Measurements from ENCODE around the gene MALT1.
"Not testable (repeated sequence)": the region's sequence is repeated elsewhere in the genome, so short reads cannot be mapped to it uniquely, and the experiment has no call there.

The MALT1 gene

DNA sequence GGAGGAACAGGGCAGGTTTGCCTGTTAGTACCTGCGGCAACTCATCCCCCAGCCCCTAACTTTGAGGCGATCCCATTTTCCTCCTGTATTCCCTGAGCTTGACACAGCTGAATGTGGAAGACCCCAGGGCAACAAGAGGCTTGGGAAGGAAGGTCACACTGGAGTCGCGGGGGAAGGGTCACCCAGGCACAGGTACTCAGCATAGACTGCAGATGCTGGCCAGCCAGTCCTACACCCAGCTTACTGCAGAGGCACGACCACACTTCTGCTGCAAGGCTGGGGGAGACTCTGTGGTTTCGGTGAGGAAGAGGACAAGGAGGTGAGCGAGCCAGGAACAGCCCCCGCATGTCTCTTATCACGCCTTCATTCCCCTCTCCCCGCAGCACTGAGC, 91.5 kb downstream of the MALT1 start:
- no peak for DNase-seq (ENCODE audit: low read depth, low spot score)
- H3K27ac ChIP-seq, result no peak overlapping the region

DNA sequence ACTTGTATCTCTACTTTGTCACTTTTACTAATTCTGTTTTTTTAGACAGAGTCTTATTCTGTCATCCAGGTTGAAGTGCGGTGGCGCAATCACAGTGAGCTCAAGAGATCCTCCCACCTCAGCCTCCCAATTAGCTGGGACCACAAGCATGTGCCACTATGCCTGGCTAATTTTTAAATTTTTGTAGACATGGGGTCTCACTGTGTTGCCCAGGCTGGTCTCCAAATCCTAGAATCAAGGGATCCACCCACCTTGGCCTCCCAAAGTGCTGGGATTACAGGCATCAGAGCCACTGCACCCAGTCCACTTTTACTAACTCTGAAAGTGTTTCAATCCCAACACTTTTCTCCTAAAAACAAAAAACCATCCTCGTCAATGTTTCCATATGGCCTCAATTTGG, 94.9 kb downstream of the MALT1 start:
- no peak overlapping the region for H3K27ac ChIP-seq
- no peak for DNase-seq (ENCODE audit: low read depth, low spot score)

DNA sequence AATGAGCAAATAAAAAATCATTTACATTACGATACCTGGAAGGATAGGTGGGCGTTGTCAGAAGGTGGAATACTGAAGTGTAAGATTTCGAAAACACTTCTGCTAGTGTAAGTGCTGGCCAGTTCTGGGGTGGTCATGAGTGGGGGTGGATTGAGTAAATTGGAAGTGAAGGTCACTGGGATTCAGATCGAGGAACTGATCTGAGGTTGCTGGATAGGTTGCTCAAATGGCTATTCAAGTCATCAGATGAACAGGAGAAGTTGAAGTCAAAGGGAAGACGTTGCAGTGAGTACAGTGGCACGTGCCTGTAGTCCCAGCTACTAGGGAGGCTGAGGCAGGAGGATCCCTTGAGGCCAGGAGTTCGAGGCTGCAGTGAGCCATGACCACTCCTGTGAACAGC, 95.7 kb downstream of the MALT1 start:
- no peak for DNase-seq (ENCODE audit: low read depth, low spot score)
- H3K27ac ChIP-seq, result no peak overlapping the region

DNA sequence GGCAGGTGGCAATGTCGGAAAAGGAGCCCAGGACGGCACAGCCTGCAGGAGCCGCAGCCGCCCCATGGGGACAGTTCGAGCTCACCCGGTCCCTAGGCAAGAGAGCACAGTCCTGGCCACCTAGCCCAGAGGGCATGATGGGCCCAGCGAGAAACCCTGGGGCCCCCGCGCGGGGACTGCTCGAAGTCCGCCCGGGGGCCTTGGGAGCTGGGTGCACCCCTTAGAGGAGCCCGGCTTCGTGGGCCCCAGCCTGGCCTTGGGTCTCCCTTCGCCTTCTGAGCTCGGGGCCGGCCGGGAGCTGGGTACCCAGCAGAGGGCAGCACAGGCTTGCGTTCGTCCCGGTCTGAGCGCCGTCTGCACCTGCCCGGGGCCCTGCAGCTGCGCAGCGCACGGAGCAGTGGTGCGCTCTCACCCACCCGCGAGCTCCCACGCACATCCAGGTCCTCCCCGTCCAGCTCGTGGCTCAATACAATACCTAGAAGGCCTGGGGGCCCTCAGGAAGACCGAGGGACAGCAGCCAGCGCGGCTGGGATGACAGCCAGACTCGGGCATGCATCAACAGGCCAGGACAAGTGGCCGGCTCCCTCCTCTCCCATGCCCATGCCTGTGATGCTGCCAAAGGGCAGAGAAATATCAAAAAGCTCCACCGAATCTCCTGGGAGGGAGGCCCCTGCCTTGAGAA, 97.2 kb downstream of the MALT1 start:
- peak overlapping the region; percentile 44 for H3K27ac ChIP-seq
- DNase-seq (ENCODE audit: low read depth, low spot score), result peak; percentile 59

- DNase-seq (ENCODE audit: low read depth, low spot score), result no peak
These were observed 98.1 kb downstream of the MALT1 start for GRCh38 chr18:58769321-58769720.

DNA sequence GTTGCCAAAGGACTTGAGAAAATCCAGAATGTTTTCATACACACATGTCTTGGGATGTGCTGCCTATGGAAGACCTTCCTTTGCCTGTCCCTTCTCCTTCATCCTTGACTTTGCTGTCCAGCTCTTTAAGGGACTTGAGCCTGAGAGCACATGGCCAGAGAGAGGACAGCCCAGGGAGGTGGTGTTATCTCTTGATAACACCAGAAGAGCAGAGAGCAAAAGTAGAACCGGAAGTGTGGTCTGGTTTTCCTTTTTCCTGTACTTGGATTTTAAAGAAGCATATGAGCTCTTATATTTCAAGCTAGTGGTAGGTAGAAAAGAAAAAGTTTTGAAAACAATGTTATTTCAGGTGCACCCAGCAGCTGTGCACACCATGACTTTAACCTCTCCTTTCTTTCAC, 99.3 kb downstream of the MALT1 start:
- DNase-seq (ENCODE audit: low read depth, low spot score), result no peak

More at GRCh38 chr18:58769321-58769720, 98.1 kb downstream of the MALT1 start:
- peak overlapping the region; percentile 44 for H3K27ac ChIP-seq

DNA sequence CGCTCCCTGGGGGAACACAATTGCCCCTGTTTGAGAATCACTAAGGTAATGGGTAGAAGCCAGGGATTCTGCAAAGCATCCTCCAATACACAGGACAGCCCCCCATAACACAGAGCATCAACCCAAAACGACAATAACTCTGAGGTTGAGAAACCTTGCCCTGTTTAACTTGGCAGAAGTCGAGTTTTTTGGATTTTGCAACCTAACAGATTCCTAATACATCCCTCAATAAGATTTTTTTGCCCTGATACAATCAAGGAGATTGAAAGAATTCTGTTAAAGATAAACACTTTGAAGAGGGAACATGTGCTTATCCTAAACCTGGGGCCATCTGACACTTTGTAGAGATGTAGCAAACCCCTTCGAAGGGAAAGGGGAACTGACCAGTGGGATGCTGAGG, 100.9 kb downstream of the MALT1 start:
- DNase-seq (ENCODE audit: low read depth, low spot score), result no peak
- no peak overlapping the region for H3K27ac ChIP-seq

More for the DNA sequence above, 99.3 kb downstream of the MALT1 start:
- H3K27ac ChIP-seq, result no peak overlapping the region

GRCh38 chr18:58776084-58776483, 104.8 kb downstream of the MALT1 start:
- H3K27ac ChIP-seq, result no peak overlapping the region
- no peak for DNase-seq (ENCODE audit: low read depth, low spot score)

- not testable (repeated sequence) for DNase-seq (ENCODE audit: low read depth, low spot score); H3K27ac ChIP-seq
These were observed 105.3 kb downstream of the MALT1 start for GRCh38 chr18:58776541-58776940.

- DNase-seq (ENCODE audit: low read depth, low spot score), result no peak
- no peak overlapping the region for H3K27ac ChIP-seq
These were observed 106.2 kb downstream of the MALT1 start for GRCh38 chr18:58777471-58777870.

DNA sequence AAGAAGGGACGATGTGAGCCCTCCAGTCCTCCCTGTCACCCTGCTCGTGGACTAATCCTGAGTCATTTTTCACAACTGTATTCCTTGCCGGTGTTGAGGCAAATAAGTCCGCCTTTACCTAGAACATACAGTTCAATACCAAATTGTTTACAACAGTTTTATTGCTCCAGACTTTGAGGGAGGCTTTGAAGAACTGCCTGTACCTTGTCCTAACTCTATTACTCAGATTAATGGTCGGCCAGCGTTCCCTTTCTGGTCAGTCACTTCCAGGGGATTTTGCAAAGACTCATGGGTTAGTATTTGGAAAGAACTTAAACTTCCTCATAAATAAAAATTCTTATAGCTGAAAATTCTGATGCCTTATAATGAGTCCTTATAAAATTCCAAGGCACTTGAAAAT, 108.3 kb downstream of the MALT1 start:
- H3K27ac ChIP-seq, result no peak overlapping the region
- DNase-seq (ENCODE audit: low read depth, low spot score), result no peak

DNA sequence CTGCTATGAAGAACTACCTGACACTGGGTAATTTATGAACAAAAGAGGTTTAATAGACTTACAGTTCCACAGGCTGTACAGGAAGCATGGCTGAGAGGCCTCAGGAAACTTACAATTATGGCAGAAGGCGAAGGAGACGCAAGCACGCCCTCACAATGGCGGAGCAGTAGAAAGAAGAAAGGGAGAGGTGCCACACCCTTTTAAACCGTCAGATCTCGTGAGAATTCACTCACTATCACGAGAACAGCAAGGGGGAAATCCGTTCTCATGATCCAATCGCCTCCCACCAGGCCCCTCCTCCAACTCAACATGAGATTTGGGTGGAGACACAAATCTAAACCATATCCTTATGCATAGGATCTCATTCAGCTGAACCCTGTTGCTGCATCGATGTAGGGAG, 108.8 kb downstream of the MALT1 start:
- no peak for DNase-seq (ENCODE audit: low read depth, low spot score)
- no peak overlapping the region for H3K27ac ChIP-seq

- no peak for DNase-seq (ENCODE audit: low read depth, low spot score)
- H3K27ac ChIP-seq, result no peak overlapping the region
These were observed 110.4 kb downstream of the MALT1 start for GRCh38 chr18:58781627-58782194.

DNA sequence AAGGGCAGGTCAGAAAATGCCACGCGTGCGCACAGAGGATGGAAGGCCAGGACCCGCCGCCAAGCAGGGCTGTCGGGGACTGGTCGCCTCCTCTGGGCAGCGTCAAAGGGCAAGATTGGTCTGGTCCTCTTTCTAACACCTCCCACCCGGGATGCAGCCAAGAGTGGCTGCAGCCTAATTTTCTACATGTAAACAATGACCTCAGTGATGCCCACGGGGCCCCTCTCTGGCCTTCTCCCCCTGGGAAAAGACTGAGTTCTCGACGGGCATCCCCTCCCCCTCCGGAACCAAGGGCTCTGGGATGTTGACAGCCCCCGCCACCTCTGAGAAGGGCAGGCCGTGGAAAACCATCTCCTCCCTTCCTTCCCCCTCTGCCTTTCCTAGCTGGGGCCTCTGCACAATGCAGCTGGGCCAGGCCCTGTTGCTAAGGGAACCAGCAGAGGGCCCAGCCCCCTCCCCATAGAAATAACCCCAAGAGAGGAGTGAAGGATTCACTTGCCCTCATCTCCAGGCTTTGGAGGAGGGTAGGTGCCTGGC, 113.4 kb downstream of the MALT1 start:
- DNase-seq (ENCODE audit: low read depth, low spot score), result no peak
- H3K27ac ChIP-seq, result peak overlapping the region; percentile 94

DNA sequence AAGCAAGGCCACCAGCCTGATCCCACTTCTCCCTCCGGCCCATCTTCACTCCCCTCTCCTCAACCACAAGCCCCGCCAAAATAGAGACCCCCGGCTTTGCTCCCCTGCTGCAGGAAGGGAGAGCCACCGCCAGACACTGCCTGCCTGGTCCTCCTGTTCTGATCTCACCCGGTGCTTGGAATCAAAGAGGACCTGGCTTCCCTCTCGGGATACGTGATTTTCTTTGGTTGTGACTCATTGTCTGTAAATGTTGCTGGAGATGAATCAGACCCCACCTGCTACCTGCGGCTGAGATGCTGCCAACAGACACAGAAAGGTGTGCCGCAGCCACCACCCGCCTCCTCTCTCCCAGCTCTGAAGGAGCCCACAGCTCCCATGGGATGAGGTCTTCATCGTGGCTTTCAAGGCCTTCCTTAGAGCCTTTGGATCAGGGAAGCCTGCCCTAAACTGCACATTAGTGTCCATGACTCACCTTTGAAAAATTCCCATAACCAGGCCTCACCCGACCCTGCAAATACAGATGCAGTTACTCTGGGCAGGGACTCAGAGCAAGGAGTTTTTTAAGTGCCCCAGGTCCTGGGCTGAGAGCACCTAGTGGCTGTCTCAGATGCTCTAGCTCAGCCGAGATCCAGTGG, 114.0 kb downstream of the MALT1 start:
- DNase-seq (ENCODE audit: low read depth, low spot score), result peak; percentile 97
- H3K27ac ChIP-seq, result peak overlapping the region; percentile 94

- H3K27ac ChIP-seq, result peak overlapping the region; percentile 94
- no peak for DNase-seq (ENCODE audit: low read depth, low spot score)
These were observed 114.6 kb downstream of the MALT1 start for GRCh38 chr18:58785870-58786269.

DNA sequence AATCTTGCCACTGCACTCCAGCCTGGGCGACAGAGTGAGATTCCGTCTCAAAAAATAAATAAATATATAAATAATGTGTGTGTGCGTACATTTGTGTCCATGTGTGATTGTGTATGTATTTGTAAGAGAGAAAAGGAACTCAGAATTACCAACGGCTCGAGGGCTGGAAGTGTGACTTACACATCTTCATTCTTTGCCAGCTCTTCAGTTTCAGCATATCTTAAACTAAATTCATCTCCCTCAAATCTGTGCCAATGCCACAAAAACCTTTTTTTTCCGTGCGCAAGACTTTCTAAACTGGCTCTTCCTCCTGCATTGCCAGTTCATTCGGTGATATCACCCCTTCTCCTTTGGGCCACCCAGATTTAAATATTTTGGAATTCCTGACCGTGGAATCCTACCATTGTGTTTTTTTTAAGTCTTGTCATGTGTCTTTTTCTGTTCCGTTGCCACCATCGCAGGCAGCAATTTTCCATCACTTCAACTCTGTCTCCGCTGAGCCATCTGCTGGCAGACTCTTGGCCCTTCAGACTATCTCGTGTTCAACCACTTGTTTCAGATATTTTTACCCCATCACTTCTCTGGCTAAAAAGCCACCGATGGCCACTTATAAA, 116.4 kb downstream of the MALT1 start:
- H3K27ac ChIP-seq, result peak overlapping the region; percentile 94
- DNase-seq (ENCODE audit: low read depth, low spot score), result no peak

GRCh38 chr18:58788470-58788869, 117.2 kb downstream of the MALT1 start:
- DNase-seq (ENCODE audit: low read depth, low spot score), result no peak
- peak overlapping the region; percentile 60 for H3K27ac ChIP-seq

GRCh38 chr18:58788971-58789875, 118.0 kb downstream of the MALT1 start:
- DNase-seq (ENCODE audit: low read depth, low spot score), result no peak
- H3K27ac ChIP-seq, result peak overlapping the region; percentile 60

- H3K27ac ChIP-seq, result peak overlapping the region; percentile 60
- no peak for DNase-seq (ENCODE audit: low read depth, low spot score)
These were observed 118.6 kb downstream of the MALT1 start for GRCh38 chr18:58789876-58790240.
